Activated CD8-positive, alpha-beta T cell treated with anti-CD3 and anti-CD28 coated beads for 36 hours (primary cell): ENCODE data around the gene INTS6. TPM values are rescaled to one million over a fixed set of nuclear protein-coding genes. Genes with fewer than 3 reads are reported as not detected.
A peak's percentile ranks its signal among the peaks of the same experiment; 100 is the strongest.

ENCODE experiments used
- ATAC-seq: fragments of 200-7000 bp; cut with Tn5 transposase; one replicate; pipeline ENCODE4 v1.10.0; 2021; ENCODE audit warnings: mild to moderate bottlenecking, moderate library complexity
- CTCF ChIA-PET: fragments of 350-600 bp; sonication (Branson Sonifier 250); formaldehyde crosslinking; loops from one replicate; lab custom pipeline; 2021; ENCODE audit warnings: antibody characterized with exemption; lab: Charles Lee
- POLR2A ChIA-PET: fragments of 350-600 bp; sonication (Branson Sonifier 250); formaldehyde crosslinking; loops from one replicate; lab custom pipeline; 2021; ENCODE audit warnings: antibody characterized with exemption; lab: Charles Lee
- DNase-seq: peaks from one replicate; pipeline ENCODE4 v3.0.0-alpha.2; 2020
- H3K27ac Mint-ChIP-seq: one replicate; pipeline ENCODE4 v1.8.0; 2021; ENCODE audit warnings: mild to moderate bottlenecking, mixed read lengths
- H3K27me3 Mint-ChIP-seq: one replicate; pipeline ENCODE4 v1.8.0; 2021; ENCODE audit warnings: mixed read lengths
- H3K36me3 Mint-ChIP-seq: one replicate; pipeline ENCODE4 v1.8.0; 2021; ENCODE audit warnings: low read depth, mixed read lengths
- H3K4me1 Mint-ChIP-seq: one replicate; pipeline ENCODE4 v1.8.0; 2021; ENCODE audit warnings: low read depth, mixed read lengths
- H3K4me3 Mint-ChIP-seq: one replicate; pipeline ENCODE4 v1.8.0; 2021; ENCODE audit warnings: mild to moderate bottlenecking, moderate library complexity, mixed read lengths
- H3K9me3 Mint-ChIP-seq: one replicate; pipeline ENCODE4 v1.8.0; 2021; ENCODE audit warnings: mixed read lengths
- CTCF ChIP-seq: fragments of 200-600 bp; IDR thresholded peaks from one replicate; pipeline ENCODE4 v1.8.0; 2022; ENCODE audit warnings: antibody characterized with exemption, mild to moderate bottlenecking
- intact Hi-C: fragments of 100-400 bp; cut with micrococcal nuclease; formaldehyde crosslinking; loops from one replicate; pipeline ENCODE4 v1.10.0; 2022
- total RNA-seq, 2 experiments: library from RNA; stranded (reverse); gene quantifications; one replicate each; pipeline ENCODE4 v1.2.3, GENCODE V29; 2021

The INTS6 gene
- total RNA-seq, 2 experiments from 2014 or later, result 52.4 to 54.5 TPM

DNA sequence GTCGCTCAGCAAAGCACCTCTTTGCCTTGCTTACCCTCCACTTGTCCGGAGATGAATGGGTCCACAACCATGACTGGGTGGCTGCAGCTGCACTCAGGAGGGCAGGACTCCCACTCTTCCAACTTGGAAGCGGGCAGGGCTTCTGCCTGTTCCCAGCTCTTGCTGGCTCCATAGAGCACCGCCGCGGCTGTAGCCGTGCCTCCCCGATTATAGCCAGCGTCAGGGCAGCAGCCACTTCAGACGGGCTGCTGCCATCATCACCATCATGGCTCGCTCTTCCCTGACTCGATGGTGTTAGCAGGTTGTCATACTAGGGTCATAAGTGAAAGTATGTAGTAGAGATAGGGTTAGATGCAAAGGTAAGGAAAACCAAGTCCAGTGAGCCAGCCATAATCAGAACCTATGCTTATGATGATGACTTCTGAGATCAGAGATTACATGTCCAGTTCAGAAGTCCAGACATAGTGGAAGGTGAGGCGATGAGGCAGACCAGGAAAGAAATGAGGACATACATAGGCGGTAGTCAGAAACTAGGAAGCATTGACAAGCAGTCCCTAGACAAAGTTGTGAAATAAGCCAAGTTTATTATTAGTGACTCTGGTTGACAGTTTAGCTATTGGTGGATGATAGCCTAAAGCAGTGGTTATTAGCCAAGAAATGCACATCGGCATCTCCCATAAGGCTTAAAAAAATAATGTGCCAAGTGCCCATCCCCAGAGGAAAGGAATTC, 4.4 kb upstream of the INTS6 start:
- peaks cover 23% of the 10 kb centered on the region for H3K4me1 Mint-ChIP-seq
- DNase-seq (no peak), ATAC-seq (no peak)
- intact Hi-C loops, result no loop called here
- ChIA-PET POLR2A (interaction anchor here (0.8 kb wide), 1 partner anchor 31 kb away, joined by 3 read pairs; no protein-coding TSS in a partner anchor), CTCF (no interaction called here)
- no peak overlapping the region for H3K4me3 Mint-ChIP-seq
- no peak for TF ChIP-seq CTCF
- no peak overlapping the region for H3K27ac Mint-ChIP-seq
- peaks cover 58% of the 10 kb centered on the region for H3K36me3 Mint-ChIP-seq
- H3K9me3 Mint-ChIP-seq, result peaks cover 3% of the 10 kb centered on the region
- no peaks in the 10 kb centered on the region for H3K27me3 Mint-ChIP-seq

DNA sequence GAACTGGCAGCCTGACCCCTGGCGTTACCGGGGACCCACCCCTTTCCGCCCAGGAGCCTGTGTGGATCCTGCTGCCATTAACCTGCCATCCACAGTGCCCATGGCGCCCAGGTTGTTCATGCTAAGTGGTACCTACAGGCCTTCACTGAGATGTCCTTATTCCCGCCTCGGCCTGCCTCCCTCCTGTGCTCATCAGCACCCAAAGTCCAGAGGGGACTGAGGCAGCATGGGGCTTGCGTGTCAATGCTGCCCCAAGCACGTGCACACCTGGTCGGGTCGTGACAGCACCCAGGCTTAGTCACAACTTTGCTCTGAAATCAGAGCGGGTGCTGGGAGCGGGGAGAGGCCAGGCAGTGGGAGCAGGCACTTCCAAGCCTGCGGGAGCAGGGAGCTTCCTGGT, 3.7 kb upstream of the INTS6 start:
- CTCF ChIA-PET, result no interaction called here
- DNase-seq, result no peak
- Mint-ChIP-seq H3K4me3 (no peak overlapping the region), H3K27ac (no peak overlapping the region), H3K4me1 (peaks cover 23% of the 10 kb centered on the region), H3K9me3 (peaks cover 3% of the 10 kb centered on the region), H3K36me3 (peaks cover 58% of the 10 kb centered on the region), H3K27me3 (no peaks in the 10 kb centered on the region)
- ATAC-seq, result no peak
- POLR2A ChIA-PET, result no interaction called here
- no peak for TF ChIP-seq CTCF
- intact Hi-C loops, result no loop called here

DNA sequence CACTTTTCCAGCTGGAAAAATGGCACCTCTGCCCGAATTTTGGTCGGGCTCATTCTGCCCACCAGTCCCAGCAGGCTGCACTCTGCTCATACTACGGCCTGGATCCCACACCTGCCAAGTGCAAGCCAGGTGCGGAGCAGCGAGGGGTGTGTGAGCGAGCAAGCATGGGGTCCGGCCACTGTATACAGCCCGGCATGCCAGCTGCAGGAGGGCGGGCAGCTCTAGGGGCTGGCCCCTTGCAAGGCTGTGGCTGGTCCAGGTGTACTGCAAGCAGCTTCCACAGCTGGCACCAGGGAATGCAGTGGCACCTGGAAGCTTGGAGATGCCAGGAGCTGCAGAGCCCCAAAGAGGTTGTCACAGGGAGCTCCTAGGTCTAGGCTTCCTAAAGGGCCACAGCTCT, 2.7 kb upstream of the INTS6 start:
- ChIA-PET POLR2A (no interaction called here), CTCF (interaction anchor here (1.4 to 3.0 kb wide), 4 partner anchors 21 to 342 kb away, joined by 3 to 19 read pairs (median 11); no protein-coding TSS in a partner anchor)
- Mint-ChIP-seq H3K27ac (peak overlapping the region; percentile 99), H3K4me1 (peaks cover 25% of the 10 kb centered on the region), H3K36me3 (peaks cover 65% of the 10 kb centered on the region), H3K9me3 (no peaks in the 10 kb centered on the region), H3K4me3 (no peak overlapping the region), H3K27me3 (no peaks in the 10 kb centered on the region)
- TF ChIP-seq CTCF, result no peak
- DNase-seq (no peak), ATAC-seq (no peak)
- intact Hi-C loops, result no loop called here

- Mint-ChIP-seq H3K4me1 (peaks cover 36% of the 10 kb centered on the region), H3K27me3 (no peaks in the 10 kb centered on the region), H3K4me3 (peak overlapping the region; percentile 94), H3K36me3 (peaks cover 66% of the 10 kb centered on the region), H3K9me3 (no peaks in the 10 kb centered on the region), H3K27ac (peak overlapping the region; percentile 99)
- POLR2A ChIA-PET, result interaction anchor here (0.6 to 2.6 kb wide), 17 partner anchors 11 to 377 kb away, joined by 3 to 18 read pairs (median 4); no protein-coding TSS in a partner anchor
- no peak for TF ChIP-seq CTCF
- ATAC-seq (no peak), DNase-seq (peak; percentile 46)
- CTCF ChIA-PET, result interaction anchor here (0.7 to 3.0 kb wide), 13 partner anchors 10 to 378 kb away, joined by 3 to 19 read pairs (median 5); no protein-coding TSS in a partner anchor
- intact Hi-C loops, result loop anchor here (2.0 kb wide), 2 partner anchors 131 to 349 kb away; partner anchors contain the start of gene WDFY2
These were observed 1.3 kb upstream of the INTS6 start for GRCh38 chr13:51453959-51454703.
